ENCODE data around the gene PRKCH.
A peak's percentile ranks its signal among the peaks of the same experiment; 100 is the strongest.

PRKCH gene

GRCh38 chr14:61374284-61374683 is 52.9 kb downstream of the PRKCH start:
- H3K4me3 ChIP-seq (ENCODE audit: low read length) = no peak overlapping the region
- no peak for TF ChIP-seq CTCF (IDR thresholded peaks at IDR 0.05; ENCODE audit: insufficient read depth, low read depth, low read length, missing control alignments)
- DNase-seq (ENCODE audit: low read depth) = no peak

GRCh38 chr14:61375218-61375617 is 53.8 kb downstream of the PRKCH start:
- TF ChIP-seq CTCF (IDR thresholded peaks at IDR 0.05; ENCODE audit: insufficient read depth, low read depth, low read length, missing control alignments) = no peak
- no peak overlapping the region for H3K4me3 ChIP-seq (ENCODE audit: low read length)
- no peak for DNase-seq (ENCODE audit: low read depth)

- no peak overlapping the region for H3K4me3 ChIP-seq (ENCODE audit: low read length)
- TF ChIP-seq CTCF (IDR thresholded peaks at IDR 0.05; ENCODE audit: insufficient read depth, low read depth, low read length, missing control alignments) = no peak
- DNase-seq (ENCODE audit: low read depth) = no peak
Measured at GRCh38 chr14:61376314-61376713, 54.9 kb downstream of the PRKCH start.

GRCh38 chr14:61377749-61378148 is 56.4 kb downstream of the PRKCH start:
- no peak for DNase-seq (ENCODE audit: low read depth)
- H3K4me3 ChIP-seq (ENCODE audit: low read length) = no peak overlapping the region
- no peak for TF ChIP-seq CTCF (IDR thresholded peaks at IDR 0.05; ENCODE audit: insufficient read depth, low read depth, low read length, missing control alignments)

GRCh38 chr14:61379639-61380184 is 58.3 kb downstream of the PRKCH start:
- DNase-seq (ENCODE audit: low read depth) = no peak
- H3K4me3 ChIP-seq (ENCODE audit: low read length) = no peak overlapping the region
- TF ChIP-seq CTCF (IDR thresholded peaks at IDR 0.05; ENCODE audit: insufficient read depth, low read depth, low read length, missing control alignments) = no peak

- H3K4me3 ChIP-seq (ENCODE audit: low read length) = no peak overlapping the region
- TF ChIP-seq CTCF (IDR thresholded peaks at IDR 0.05; ENCODE audit: insufficient read depth, low read depth, low read length, missing control alignments) = peak; percentile 23
- peak; percentile 35 for DNase-seq (ENCODE audit: low read depth)
Measured at GRCh38 chr14:61380984-61381383, 59.6 kb downstream of the PRKCH start.

GRCh38 chr14:61381553-61381952 is 60.2 kb downstream of the PRKCH start:
- no peak for TF ChIP-seq CTCF (IDR thresholded peaks at IDR 0.05; ENCODE audit: insufficient read depth, low read depth, low read length, missing control alignments)
- peak; percentile 62 for DNase-seq (ENCODE audit: low read depth)

More at GRCh38 chr14:61381553-61381952, 60.2 kb downstream of the PRKCH start:
- no peak overlapping the region for H3K4me3 ChIP-seq (ENCODE audit: low read length)

Measured in epithelial cell of esophagus (primary cell).